HepG2 (cell line): ENCODE results near the gene FGGY. TPM values are rescaled to one million over a fixed set of nuclear protein-coding genes. Genes with fewer than 3 reads are reported as not detected.

Source experiments
- ATRX ChIP-seq: sonication (generic); formaldehyde crosslinking; IDR thresholded peaks from 2 replicates; pipeline ENCODE4 v1.4.0; 2020; ENCODE audit warnings: missing genetic modification reagents, borderline replicate concordance
- CBX5 ChIP-seq: sonication (generic); formaldehyde crosslinking; IDR thresholded peaks from 2 replicates; pipeline ENCODE4 v1.4.0; 2020; ENCODE audit warnings: missing genetic modification reagents, borderline replicate concordance
- HDAC2 ChIP-seq: sonication (generic); formaldehyde crosslinking; IDR thresholded peaks from 2 replicates; pipeline ENCODE4 v1.4.0; 2020; ENCODE audit warnings: missing genetic modification reagents
- KLF15 ChIP-seq: sonication (generic); formaldehyde crosslinking; IDR thresholded peaks from 2 replicates; pipeline ENCODE4 v1.8.1; 2023; ENCODE audit warnings: borderline replicate concordance, mild to moderate bottlenecking, inconsistent platforms, missing genetic modification reagents, mixed read lengths
- MAFK ChIP-seq, 2 experiments: IDR thresholded peaks in 1 of 2; conservative IDR thresholded peaks in 1 of 2; 2 replicates each; pipeline ENCODE4 v1.6.1; 2011; ENCODE audit warnings: improper control_type of control experiment in 2 of 2, low read length in 2 of 2
- NR1H2 ChIP-seq: sonication (generic); formaldehyde crosslinking; IDR thresholded peaks from 2 replicates; pipeline ENCODE4 v1.8.1; 2022; ENCODE audit warnings: low read depth, missing genetic modification reagents, borderline replicate concordance
- PCBP2 ChIP-seq: fragments of 200-400 bp; formaldehyde crosslinking; optimal IDR thresholded peaks from 2 replicates; pipeline ENCODE3; 2018; ENCODE audit warnings: low read length, low read depth; ENCODE audit not compliant: poor library complexity, severe bottlenecking
- RXRB ChIP-seq: IDR thresholded peaks from 2 replicates; pipeline ENCODE4 v1.6.1; 2016; ENCODE audit warnings: borderline replicate concordance, missing genetic modification reagents, missing compliant biosample characterization
- SCMH1 ChIP-seq: sonication (generic); formaldehyde crosslinking; IDR thresholded peaks from 2 replicates; pipeline ENCODE4 v1.9.0; 2021; ENCODE audit warnings: missing genetic modification reagents, mild to moderate bottlenecking, borderline replicate concordance
- TMF1 ChIP-seq: sonication (generic); formaldehyde crosslinking; IDR thresholded peaks from 2 replicates; pipeline ENCODE4 v1.8.1; 2022; ENCODE audit warnings: low read depth, missing genetic modification reagents
- ZBTB20 ChIP-seq: sonication (generic); formaldehyde crosslinking; IDR thresholded peaks from 2 replicates; pipeline ENCODE4 v1.8.1; 2023; ENCODE audit warnings: missing genetic modification reagents, low read depth, mild to moderate bottlenecking, borderline replicate concordance
- ZNF230 ChIP-seq: sonication (generic); formaldehyde crosslinking; IDR thresholded peaks from 2 replicates; pipeline ENCODE4 v1.4.0; 2020; ENCODE audit warnings: mild to moderate bottlenecking, missing genetic modification reagents
- ZNF326 ChIP-seq: sonication (generic); formaldehyde crosslinking; IDR thresholded peaks from 2 replicates; pipeline ENCODE4 v1.4.0; 2020; ENCODE audit warnings: missing genetic modification reagents, borderline replicate concordance
- ZNF572 ChIP-seq: sonication (generic); formaldehyde crosslinking; IDR thresholded peaks from 2 replicates; pipeline ENCODE4 v1.5.1; 2020; ENCODE audit warnings: mild to moderate bottlenecking, missing genetic modification reagents
- polyA plus RNA-seq, 8 experiments: library from polyadenylated mRNA; depleted of rRNA in 3 of 8; stranded (reverse) in 7 of 8; unstranded in 1 of 8; fragments of >200 nt; fragmentation: Illumina TruSeq in 4 of 8; extraction: Trizol in 4 of 8; gene quantifications; 2 replicates each; pipeline versions ENCODE4 v1.2.1 to v1.2.3, GENCODE V29; 2011 to 2016; ENCODE audit warnings: low read depth in 4 of 8, missing spikeins in 1 of 8, mixed read lengths in 1 of 8; ENCODE audit not compliant: insufficient read depth in 1 of 8
- total RNA-seq, 5 experiments: library from RNA; depleted of rRNA; stranded (reverse); fragments of >200 nt; fragmentation: Illumina TruSeq; extraction: Trizol; gene quantifications; 2 replicates each; pipeline ENCODE4 v1.2.3, GENCODE V29; 2016; ENCODE audit warnings: low read depth in 1 of 5
- TF ChIP-seq, protein P1 (sequence below): sonication (generic); formaldehyde crosslinking; IDR thresholded peaks from 2 replicates; pipeline ENCODE4 v1.5.0; 2020; ENCODE audit warnings: mild to moderate bottlenecking, missing genetic modification reagents, borderline replicate concordance
- TF ChIP-seq, protein P2 (sequence below): sonication (generic); formaldehyde crosslinking; conservative IDR thresholded peaks from 2 replicates; pipeline ENCODE4 v1.8.0; 2022; ENCODE audit warnings: mild to moderate bottlenecking, moderate library complexity, missing genetic modification reagents
- TF ChIP-seq, protein P3 (sequence below): sonication (generic); formaldehyde crosslinking; IDR thresholded peaks from 2 replicates; pipeline ENCODE4 v1.4.0; 2020; ENCODE audit warnings: missing genetic modification reagents; ENCODE audit errors: not compliant biosample characterization
- TF ChIP-seq, protein P4 (sequence below): sonication (generic); formaldehyde crosslinking; IDR thresholded peaks from 2 replicates; pipeline ENCODE4 v1.5.1; 2020; ENCODE audit warnings: missing genetic modification reagents, mild to moderate bottlenecking, borderline replicate concordance

Gene FGGY
- total and polyA plus RNA-seq, 2 of the 13 experiments (the other 11 are each of a cell fraction or from before 2014, with no cell fraction given), result 15.7 to 27.5 TPM

DNA sequence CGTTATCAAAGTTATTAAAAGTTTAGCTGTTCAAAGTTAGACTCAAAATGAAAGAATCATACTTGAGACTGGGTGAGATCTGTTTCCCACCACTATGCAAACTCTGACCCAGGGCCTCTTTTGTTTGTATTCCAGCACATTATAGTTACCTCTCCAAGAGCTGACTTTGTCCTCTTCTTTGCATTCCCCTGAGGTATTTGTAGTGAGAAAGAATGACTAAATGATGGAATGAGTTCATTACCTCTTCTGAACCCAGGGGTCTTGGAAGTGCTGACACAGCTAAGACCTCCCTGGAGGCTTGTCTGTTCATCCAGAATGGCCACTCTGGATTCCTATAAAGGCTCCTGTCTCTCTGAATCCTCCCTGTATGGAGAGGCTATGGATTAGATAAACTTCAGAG, 62.4 kb downstream of the FGGY start (continued):
- no peak for TF ChIP-seq PCBP2
- no peak for TF ChIP-seq KLF15
- TF ChIP-seq CBX5 (CRISPR knock-in tag), result no peak
- TF ChIP-seq, protein P1, sequence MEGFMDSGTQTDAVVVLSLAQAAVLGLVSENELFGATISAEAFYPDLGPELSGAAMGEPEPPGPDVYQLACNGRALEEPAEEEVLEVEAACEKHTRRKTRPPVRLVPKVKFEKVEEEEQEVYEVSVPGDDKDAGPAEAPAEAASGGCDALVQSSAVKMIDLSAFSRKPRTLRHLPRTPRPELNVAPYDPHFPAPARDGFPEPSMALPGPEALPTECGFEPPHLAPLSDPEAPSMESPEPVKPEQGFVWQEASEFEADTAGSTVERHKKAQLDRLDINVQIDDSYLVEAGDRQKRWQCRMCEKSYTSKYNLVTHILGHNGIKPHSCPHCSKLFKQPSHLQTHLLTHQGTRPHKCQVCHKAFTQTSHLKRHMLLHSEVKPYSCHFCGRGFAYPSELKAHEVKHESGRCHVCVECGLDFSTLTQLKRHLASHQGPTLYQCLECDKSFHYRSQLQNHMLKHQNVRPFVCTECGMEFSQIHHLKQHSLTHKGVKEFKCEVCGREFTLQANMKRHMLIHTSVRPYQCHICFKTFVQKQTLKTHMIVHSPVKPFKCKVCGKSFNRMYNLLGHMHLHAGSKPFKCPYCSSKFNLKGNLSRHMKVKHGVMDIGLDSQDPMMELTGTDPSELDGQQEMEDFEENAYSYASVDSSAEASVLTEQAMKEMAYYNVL, result no peak
- TF ChIP-seq, protein P2, sequence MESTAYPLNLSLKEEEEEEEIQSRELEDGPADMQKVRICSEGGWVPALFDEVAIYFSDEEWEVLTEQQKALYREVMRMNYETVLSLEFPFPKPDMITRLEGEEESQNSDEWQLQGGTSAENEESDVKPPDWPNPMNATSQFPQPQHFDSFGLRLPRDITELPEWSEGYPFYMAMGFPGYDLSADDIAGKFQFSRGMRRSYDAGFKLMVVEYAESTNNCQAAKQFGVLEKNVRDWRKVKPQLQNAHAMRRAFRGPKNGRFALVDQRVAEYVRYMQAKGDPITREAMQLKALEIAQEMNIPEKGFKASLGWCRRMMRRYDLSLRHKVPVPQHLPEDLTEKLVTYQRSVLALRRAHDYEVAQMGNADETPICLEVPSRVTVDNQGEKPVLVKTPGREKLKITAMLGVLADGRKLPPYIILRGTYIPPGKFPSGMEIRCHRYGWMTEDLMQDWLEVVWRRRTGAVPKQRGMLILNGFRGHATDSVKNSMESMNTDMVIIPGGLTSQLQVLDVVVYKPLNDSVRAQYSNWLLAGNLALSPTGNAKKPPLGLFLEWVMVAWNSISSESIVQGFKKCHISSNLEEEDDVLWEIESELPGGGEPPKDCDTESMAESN (CRISPR knock-in tag), result no peak
- no peak for TF ChIP-seq ZNF572 (CRISPR knock-in tag)
- TF ChIP-seq, protein P3, sequence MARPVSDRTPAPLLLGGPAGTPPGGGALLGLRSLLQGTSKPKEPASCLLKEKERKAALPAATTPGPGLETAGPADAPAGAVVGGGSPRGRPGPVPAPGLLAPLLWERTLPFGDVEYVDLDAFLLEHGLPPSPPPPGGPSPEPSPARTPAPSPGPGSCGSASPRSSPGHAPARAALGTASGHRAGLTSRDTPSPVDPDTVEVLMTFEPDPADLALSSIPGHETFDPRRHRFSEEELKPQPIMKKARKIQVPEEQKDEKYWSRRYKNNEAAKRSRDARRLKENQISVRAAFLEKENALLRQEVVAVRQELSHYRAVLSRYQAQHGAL (CRISPR knock-in tag), result no peak
- TF ChIP-seq ZBTB20 (CRISPR knock-in tag), result no peak
- peak; percentile 78 for TF ChIP-seq MAFK (conservative IDR thresholded peaks at IDR 0.05 in 1 of 2, IDR thresholded peaks at IDR 0.05 in 1 of 2; ENCODE audit: low read length in 2 of 2)
- peak; percentile 18; the same call in 1 of the 2 replicates for TF ChIP-seq RXRB (CRISPR knock-in tag)
- no peak for TF ChIP-seq TMF1 (CRISPR knock-in tag)
- no peak for TF ChIP-seq ATRX (CRISPR knock-in tag)
- peak; percentile 24; the same call in 1 of the 2 replicates for TF ChIP-seq HDAC2
- TF ChIP-seq ZNF326, result no peak
- TF ChIP-seq NR1H2 (CRISPR knock-in tag), result no peak
- no peak for TF ChIP-seq ZNF230
- TF ChIP-seq, protein P4, sequence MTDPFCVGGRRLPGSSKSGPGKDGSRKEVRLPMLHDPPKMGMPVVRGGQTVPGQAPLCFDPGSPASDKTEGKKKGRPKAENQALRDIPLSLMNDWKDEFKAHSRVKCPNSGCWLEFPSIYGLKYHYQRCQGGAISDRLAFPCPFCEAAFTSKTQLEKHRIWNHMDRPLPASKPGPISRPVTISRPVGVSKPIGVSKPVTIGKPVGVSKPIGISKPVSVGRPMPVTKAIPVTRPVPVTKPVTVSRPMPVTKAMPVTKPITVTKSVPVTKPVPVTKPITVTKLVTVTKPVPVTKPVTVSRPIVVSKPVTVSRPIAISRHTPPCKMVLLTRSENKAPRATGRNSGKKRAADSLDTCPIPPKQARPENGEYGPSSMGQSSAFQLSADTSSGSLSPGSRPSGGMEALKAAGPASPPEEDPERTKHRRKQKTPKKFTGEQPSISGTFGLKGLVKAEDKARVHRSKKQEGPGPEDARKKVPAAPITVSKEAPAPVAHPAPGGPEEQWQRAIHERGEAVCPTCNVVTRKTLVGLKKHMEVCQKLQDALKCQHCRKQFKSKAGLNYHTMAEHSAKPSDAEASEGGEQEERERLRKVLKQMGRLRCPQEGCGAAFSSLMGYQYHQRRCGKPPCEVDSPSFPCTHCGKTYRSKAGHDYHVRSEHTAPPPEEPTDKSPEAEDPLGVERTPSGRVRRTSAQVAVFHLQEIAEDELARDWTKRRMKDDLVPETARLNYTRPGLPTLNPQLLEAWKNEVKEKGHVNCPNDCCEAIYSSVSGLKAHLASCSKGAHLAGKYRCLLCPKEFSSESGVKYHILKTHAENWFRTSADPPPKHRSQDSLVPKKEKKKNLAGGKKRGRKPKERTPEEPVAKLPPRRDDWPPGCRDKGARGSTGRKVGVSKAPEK (CRISPR knock-in tag), result no peak
- no peak for TF ChIP-seq SCMH1 (CRISPR knock-in tag)
